HepG2 (cell line): ENCODE data around the gene TSPAN9. TPM values are rescaled to one million over a fixed set of nuclear protein-coding genes. Genes with fewer than 3 reads are reported as not detected.

Source experiments
- CENPX ChIP-seq: sonication (generic); formaldehyde crosslinking; IDR thresholded peaks from 2 replicates; pipeline ENCODE4 v1.9.0; 2021; ENCODE audit warnings: mild to moderate bottlenecking, missing genetic modification reagents, moderate library complexity
- HOXA9 ChIP-seq: sonication (generic); formaldehyde crosslinking; IDR thresholded peaks from 2 replicates; pipeline ENCODE4 v1.8.1; 2022; ENCODE audit warnings: missing genetic modification reagents, mild to moderate bottlenecking, moderate library complexity, borderline replicate concordance
- IRF9 ChIP-seq: sonication (generic); formaldehyde crosslinking; IDR thresholded peaks from 2 replicates; pipeline ENCODE4 v1.8.0; 2022; ENCODE audit warnings: missing genetic modification reagents, mild to moderate bottlenecking, borderline replicate concordance
- JUND ChIP-seq: sonication (generic); formaldehyde crosslinking; IDR thresholded peaks from 2 replicates; pipeline ENCODE4 v1.8.0; 2022; ENCODE audit warnings: mild to moderate bottlenecking, missing genetic modification reagents
- KDM5A ChIP-seq: fragments of 200-600 bp; sonication (generic); IDR thresholded peaks from 2 replicates; pipeline ENCODE4 v1.7.0; 2018; ENCODE audit warnings: antibody characterized with exemption, mild to moderate bottlenecking, low read length, borderline replicate concordance
- KLF16 ChIP-seq, 2 experiments: sonication (generic) in 1 of 2; formaldehyde crosslinking in 1 of 2; IDR thresholded peaks; 2 replicates each; pipeline versions ENCODE4 v1.6.1 to v1.8.0; 2016 to 2023; ENCODE audit warnings: missing genetic modification reagents in 2 of 2, missing compliant biosample characterization in 1 of 2
- MTF2 ChIP-seq: sonication (generic); formaldehyde crosslinking; IDR thresholded peaks from 2 replicates; pipeline ENCODE4 v1.5.0; 2020; ENCODE audit warnings: missing genetic modification reagents, borderline replicate concordance
- NRL ChIP-seq: sonication (generic); formaldehyde crosslinking; IDR thresholded peaks from 2 replicates; pipeline ENCODE4 v1.5.0; 2020; ENCODE audit warnings: missing genetic modification reagents, mild to moderate bottlenecking, moderate library complexity, borderline replicate concordance
- PCBP1 ChIP-seq: fragments of 200-400 bp; formaldehyde crosslinking; IDR thresholded peaks from 2 replicates; pipeline ENCODE4 v1.6.1; 2017; ENCODE audit warnings: mild to moderate bottlenecking, low read depth, low read length, borderline replicate concordance
- PRDM10 ChIP-seq: sonication (generic); formaldehyde crosslinking; IDR thresholded peaks from 2 replicates; pipeline ENCODE4 v1.4.0; 2020; ENCODE audit warnings: low read depth, missing genetic modification reagents
- TEAD3 ChIP-seq: optimal IDR thresholded peaks from 2 replicates; pipeline ENCODE3; 2016; ENCODE audit warnings: borderline replicate concordance
- ZNF142 ChIP-seq: sonication (generic); formaldehyde crosslinking; IDR thresholded peaks from 2 replicates; pipeline ENCODE4 v1.4.0; 2020; ENCODE audit warnings: missing genetic modification reagents
- ZNF17 ChIP-seq: sonication (generic); formaldehyde crosslinking; IDR thresholded peaks from 2 replicates; pipeline ENCODE4 v1.5.0; 2020; ENCODE audit warnings: mild to moderate bottlenecking, missing genetic modification reagents
- ZNF557 ChIP-seq: sonication (generic); formaldehyde crosslinking; IDR thresholded peaks from 2 replicates; pipeline ENCODE4 v1.4.0; 2020; ENCODE audit warnings: missing genetic modification reagents
- ZNF605 ChIP-seq: sonication (generic); formaldehyde crosslinking; IDR thresholded peaks from 2 replicates; pipeline ENCODE4 v1.8.0; 2022; ENCODE audit warnings: mild to moderate bottlenecking, missing genetic modification reagents
- polyA plus RNA-seq, 8 experiments: library from polyadenylated mRNA; depleted of rRNA in 3 of 8; stranded (reverse) in 7 of 8; unstranded in 1 of 8; fragments of >200 nt; fragmentation: Illumina TruSeq in 4 of 8; extraction: Trizol in 4 of 8; gene quantifications; 2 replicates each; pipeline versions ENCODE4 v1.2.1 to v1.2.3, GENCODE V29; 2011 to 2016; ENCODE audit warnings: low read depth in 4 of 8, missing spikeins in 1 of 8, mixed read lengths in 1 of 8; ENCODE audit not compliant: insufficient read depth in 1 of 8
- total RNA-seq, 5 experiments: library from RNA; depleted of rRNA; stranded (reverse); fragments of >200 nt; fragmentation: Illumina TruSeq; extraction: Trizol; gene quantifications; 2 replicates each; pipeline ENCODE4 v1.2.3, GENCODE V29; 2016; ENCODE audit warnings: low read depth in 1 of 5
- TF ChIP-seq, protein P1 (sequence below): sonication (generic); formaldehyde crosslinking; IDR thresholded peaks from 2 replicates; pipeline ENCODE4 v1.5.1; 2020; ENCODE audit warnings: mild to moderate bottlenecking, missing genetic modification reagents, borderline replicate concordance

The TSPAN9 gene
- total and polyA plus RNA-seq, 2 of the 13 experiments (the other 11 are each of a cell fraction or from before 2014, with no cell fraction given), result 18.1 to 42.3 TPM

DNA sequence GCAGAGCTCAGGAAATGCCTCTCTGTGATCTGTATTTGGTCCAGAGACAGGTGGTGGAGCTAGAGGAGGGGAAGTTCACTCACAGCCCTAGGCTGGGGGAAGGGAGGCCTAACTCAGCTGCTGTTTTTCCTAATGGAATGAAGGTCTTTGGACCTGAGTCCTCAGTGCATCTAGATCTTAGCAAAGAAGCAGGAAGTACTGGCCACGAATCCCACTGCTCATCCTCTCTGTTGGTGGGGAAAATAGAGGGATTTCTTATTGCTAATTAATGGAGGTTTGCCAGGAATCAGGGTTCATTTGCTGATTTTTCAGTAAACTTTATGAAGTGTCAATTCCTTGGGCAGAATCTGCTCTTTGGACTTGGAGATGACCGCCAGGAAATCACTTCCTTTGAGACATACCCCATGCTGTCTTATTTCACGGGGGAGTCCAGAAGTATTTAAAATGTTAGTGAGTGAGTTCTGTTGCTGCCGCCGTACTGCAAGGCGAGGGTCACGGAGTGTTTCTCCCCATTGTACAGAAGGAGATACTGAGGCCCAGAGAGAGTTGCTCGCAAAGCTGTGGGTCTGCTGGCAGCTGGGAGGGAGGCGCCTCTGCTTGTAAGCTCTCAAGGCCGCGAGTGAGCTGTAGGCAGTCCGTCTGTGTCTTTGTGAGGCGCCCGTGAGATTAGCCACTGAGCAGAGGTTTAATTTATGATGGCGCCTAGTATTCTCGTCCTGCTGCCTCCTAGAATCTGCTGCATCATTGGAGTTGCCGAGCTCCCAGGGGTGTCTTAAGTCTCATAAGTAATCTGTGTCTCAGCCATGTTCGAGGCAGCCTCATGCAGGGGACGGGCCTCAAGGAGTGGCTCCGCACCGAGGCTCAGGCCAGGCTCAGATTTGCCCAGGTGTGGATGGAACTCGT is 88.2 kb downstream of the TSPAN9 start (continued):
- TF ChIP-seq PRDM10 (CRISPR knock-in tag) (no peak), PCBP1 (no peak), NRL (CRISPR knock-in tag) (no peak), ZNF605 (peak; percentile 33; the same call in 1 of the 2 replicates), KDM5A (no peak), CENPX (CRISPR knock-in tag) (no peak), MTF2 (CRISPR knock-in tag) (no peak), TEAD3 (CRISPR knock-in tag) (peak; percentile 90), IRF9 (no peak), JUND (CRISPR knock-in tag) (no peak), ZNF557 (CRISPR knock-in tag) (no peak), HOXA9 (CRISPR knock-in tag) (no peak), KLF16 (CRISPR knock-in tag; IDR thresholded peaks at IDR 0.05) (no peak), ZNF17 (CRISPR knock-in tag) (no peak), ZNF142 (CRISPR knock-in tag) (no peak)
- TF ChIP-seq, protein P1, sequence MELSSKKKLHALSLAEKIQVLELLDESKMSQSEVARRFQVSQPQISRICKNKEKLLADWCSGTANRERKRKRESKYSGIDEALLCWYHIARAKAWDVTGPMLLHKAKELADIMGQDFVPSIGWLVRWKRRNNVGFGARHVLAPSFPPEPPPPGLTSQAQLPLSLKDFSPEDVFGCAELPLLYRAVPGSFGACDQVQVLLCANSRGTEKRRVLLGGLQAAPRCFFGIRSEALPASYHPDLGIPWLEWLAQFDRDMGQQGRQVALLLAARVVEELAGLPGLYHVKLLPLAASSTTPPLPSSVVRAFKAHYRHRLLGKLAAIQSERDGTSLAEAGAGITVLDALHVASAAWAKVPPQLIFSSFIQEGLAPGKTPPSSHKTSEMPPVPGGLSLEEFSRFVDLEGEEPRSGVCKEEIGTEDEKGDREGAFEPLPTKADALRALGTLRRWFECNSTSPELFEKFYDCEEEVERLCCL (CRISPR knock-in tag), result no peak
